GM18858 (cell line): ENCODE measurements around the gene USP32.
"Not testable (repeated sequence)": the region's sequence is repeated elsewhere in the genome, so short reads cannot be mapped to it uniquely, and the experiment has no call there.

Source experiments
- ATAC-seq: cut with Tn5 transposase; IDR thresholded peaks from one replicate; pipeline ENCODE4 v1.9.1; 2021; ENCODE audit not compliant: unreplicated experiment

Gene USP32

GRCh38 chr17:60392042-60392844, at the start of gene USP32:
Gene USP32, minus strand, starts transcription at chr17:60392133. Its CDS starts 194 bp downstream, at chr17:60391939.
- peak; percentile 82 for ATAC-seq

GRCh38 chr17:60439501-60439900, 47.6 kb upstream of the USP32 start:
- ATAC-seq, result no peak

- no peak for ATAC-seq
Measured at GRCh38 chr17:60436676-60437075, 44.7 kb upstream of the USP32 start.

- ATAC-seq, result no peak
Measured at GRCh38 chr17:60435244-60436167, 43.6 kb upstream of the USP32 start.

- not testable (repeated sequence) for ATAC-seq
Measured at GRCh38 chr17:60433021-60433997, 41.4 kb upstream of the USP32 start.

- not testable (repeated sequence) for ATAC-seq
Measured at GRCh38 chr17:60430561-60430960, 38.6 kb upstream of the USP32 start.

GRCh38 chr17:60428491-60428890, 36.6 kb upstream of the USP32 start:
- ATAC-seq, result not testable (repeated sequence)

- ATAC-seq, result no peak
Measured at GRCh38 chr17:60426596-60426995, 34.7 kb upstream of the USP32 start.

- ATAC-seq, result no peak
Measured at GRCh38 chr17:60425626-60426025, 33.7 kb upstream of the USP32 start.

GRCh38 chr17:60423865-60424264, 31.9 kb upstream of the USP32 start:
- no peak for ATAC-seq

GRCh38 chr17:60422162-60422665, 30.3 kb upstream of the USP32 start, which contains the start of gene CHCT1:
Gene CHCT1, plus strand, starts transcription at chr17:60422489. Its CDS starts 104 bp downstream, at chr17:60422593.
- ATAC-seq, result no peak

GRCh38 chr17:60421273-60422161, 29.6 kb upstream of the USP32 start:
- ATAC-seq, result peak; percentile 70

GRCh38 chr17:60419875-60420274, 27.9 kb upstream of the USP32 start:
- not testable (repeated sequence) for ATAC-seq

- ATAC-seq, result not testable (repeated sequence)
Measured at GRCh38 chr17:60419003-60419402, 27.1 kb upstream of the USP32 start.

- no peak for ATAC-seq
Measured at GRCh38 chr17:60416368-60416925, 24.5 kb upstream of the USP32 start.

GRCh38 chr17:60415146-60415545, 23.2 kb upstream of the USP32 start:
- ATAC-seq, result no peak

- ATAC-seq, result no peak
Measured at GRCh38 chr17:60412701-60413100, 20.8 kb upstream of the USP32 start.

GRCh38 chr17:60410001-60410400, 18.1 kb upstream of the USP32 start:
- no peak for ATAC-seq

GRCh38 chr17:60406887-60407286, 15.0 kb upstream of the USP32 start:
- no peak for ATAC-seq
